ENCODE data around the gene SAMD9.
"Not testable (repeated sequence)": the region's sequence is repeated elsewhere in the genome, so short reads cannot be mapped to it uniquely, and the experiment has no call there.

SAMD9 gene

DNA sequence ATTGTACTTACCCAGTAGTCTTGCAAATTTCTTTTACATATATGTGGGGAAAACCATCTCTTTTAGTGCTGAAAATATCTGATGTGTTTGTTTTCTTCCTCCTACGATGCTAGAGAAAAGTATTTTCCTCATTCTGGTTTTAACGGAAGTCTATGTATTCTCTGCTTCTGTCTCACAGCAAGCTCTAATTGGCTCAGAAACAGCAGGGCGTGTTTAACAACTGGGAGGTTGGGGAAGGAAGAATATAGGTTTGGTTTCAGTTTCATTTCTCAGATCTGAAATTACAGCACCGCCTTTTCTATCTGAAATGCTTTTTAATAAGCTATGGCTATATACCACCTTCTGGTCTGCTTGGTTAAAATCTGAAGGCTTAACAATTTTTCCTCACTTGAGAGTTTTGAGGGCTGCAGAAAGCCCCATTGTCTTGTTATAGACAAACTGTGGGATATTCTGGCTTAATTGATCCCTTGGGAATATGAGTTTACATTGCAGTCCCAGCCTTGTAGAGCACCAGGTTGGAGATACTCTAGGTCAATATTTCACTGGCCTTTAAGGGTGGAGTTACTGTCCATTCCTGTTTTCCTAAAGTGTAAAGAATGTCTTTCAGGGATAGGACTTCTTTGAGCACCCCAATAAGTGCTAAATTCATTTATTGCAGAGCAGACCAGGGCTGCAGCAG, at the start of gene SAMD9:
Gene SAMD9 (minus strand): TSS at position 128 of the 679 bp plus-strand sequence. CDS start 11,882 bp downstream, outside the sequence.
- DNase-seq = peak; percentile 18

DNA sequence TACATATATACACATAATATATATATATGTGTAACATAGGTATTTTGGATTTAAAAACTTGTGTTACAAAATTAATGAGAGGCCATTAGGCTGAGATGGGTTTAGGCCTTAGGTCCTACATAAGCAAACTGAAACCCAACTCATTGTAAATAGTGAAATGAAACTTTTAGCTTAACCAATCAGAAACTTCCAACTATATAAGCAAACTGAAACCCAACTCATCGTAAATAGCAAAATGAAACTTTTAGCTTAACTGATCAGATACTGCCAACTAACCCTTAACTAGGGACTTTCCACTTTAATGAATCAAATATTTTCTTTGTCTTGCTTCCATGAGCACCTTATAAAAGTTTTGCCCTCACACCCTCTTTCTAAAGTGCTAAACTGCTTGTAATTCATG, 47.7 kb upstream of the SAMD9 start:
- DNase-seq = no peak

DNA sequence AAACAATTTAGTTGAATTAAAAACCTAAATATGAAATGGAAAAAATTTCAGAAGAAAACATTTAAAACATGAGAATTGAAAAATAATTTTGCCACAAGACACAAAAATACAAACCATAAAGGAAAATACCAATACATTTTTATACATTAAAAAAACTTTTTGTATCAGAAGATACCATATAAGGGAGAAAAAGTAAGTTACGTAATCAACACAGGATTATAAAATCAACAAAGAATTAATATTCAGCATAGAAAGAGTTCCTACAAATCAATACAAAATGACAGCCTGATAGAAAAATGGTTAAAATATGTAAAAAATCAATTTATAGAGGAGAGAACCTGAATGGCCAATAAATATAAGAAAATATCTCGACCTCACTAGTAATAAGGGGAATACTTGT, 47.0 kb upstream of the SAMD9 start:
- DNase-seq = no peak

DNA sequence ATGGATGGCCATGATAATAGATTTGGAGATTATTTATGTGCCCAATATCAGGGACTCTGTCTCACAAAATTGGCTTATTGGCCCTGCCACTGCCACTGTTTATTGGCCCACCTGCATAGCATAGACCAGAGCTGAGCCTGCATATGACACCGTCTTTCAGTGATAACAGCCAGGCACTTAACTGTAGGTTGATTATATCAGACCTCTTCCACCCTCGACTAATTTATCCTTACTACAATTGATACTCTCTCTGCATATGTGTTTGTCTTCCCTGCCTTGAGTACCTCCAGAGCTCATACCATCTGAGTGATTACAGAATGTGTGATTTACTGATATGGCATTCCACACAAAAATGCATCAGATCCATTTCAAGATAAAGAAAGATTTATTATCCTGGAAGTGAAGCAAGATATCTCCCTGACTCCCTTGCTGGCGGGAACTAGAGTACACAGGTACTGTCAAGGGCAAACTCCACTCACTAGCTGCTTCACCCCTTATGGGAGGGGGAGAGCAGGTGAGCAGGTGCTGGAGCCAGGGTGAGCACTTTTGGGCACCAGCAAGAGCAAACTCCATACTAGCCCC, 43.5 kb upstream of the SAMD9 start:
- no peak for DNase-seq

DNA sequence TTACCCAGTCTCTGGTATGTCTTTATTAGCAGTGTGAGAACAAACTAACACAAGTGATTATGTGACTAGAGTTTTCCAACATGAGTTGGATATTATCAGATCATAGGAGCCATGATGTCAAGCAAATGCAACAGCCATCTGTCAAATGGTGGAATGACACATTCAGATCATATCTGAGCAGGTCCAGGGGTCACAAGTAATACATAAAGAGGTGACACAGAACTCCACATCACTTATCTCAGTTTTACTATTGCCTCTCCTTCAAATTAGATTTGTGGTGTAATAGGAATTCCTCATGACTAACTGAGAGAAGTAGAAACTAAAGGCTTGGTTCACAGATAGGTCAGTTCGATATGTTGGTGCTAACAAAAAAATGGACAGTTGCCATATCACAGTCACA, 42.6 kb upstream of the SAMD9 start:
- DNase-seq = no peak

DNA sequence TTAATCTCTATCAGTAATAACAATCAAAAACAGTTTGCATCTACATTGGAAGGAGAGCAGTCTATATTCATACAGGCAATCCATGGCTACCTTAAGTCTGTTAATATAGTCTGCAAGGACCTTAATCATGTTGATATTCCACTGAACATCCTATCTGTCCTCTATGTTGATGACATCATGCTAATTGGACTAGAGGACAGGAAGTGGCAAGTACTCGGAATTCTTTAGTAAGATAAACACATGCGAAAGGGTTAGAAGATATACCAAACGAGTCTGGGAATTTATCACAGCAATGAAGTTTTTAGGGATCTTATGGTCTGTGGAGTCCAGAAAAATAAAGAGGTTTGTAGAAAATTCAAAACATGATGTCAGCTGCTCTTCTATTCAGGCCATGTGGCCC, 41.7 kb upstream of the SAMD9 start:
- DNase-seq = no peak

DNA sequence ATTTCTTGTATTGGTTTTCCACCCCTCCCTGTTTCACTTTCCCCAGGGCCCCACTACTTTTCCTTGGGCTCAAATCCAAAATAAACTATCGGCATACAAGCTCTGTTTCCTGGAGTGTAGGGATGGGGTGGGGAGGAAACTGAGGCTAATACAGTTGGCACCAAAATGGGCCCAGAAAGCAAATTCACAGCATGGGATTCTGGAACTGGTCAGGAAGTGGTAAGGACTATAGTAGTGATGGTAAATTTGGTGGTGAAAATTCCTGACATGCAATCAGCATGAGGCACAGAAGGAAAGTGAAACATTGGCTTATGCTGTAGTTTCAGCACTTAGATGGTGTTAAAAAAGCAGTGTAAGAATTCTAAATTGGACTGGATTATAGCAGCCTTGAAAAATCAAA, 39.1 kb upstream of the SAMD9 start:
- DNase-seq = no peak

DNA sequence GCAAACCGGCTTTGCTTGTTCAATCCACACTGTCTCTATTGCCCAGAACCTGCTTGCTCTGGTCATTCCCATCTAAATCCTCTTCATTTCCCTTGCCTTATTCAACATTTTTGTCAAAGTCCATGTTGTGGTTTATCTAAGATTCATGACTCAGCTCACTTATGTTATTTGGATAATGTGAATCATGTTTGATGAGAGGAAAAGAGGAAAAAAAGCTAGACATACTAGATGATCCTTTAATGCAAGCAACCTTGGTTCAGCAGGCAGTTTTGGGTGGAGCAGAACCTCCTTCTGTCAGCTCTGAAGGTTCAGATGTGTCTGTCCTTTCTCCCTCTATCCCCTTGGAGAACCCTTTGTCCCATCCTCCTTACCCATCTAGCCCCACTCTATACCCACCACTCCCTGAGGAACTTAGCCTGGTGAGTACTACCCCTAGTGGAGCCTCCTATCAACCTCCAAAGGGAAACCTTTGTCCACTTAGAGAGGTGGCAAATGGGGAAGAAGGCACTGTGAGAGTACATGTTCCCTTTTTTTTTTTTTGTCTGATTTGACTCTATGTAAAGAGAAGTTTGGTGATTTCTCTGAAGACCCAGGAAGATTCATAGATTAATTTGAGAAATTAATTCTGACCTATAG, 32.5 kb upstream of the SAMD9 start:
- DNase-seq = no peak

DNA sequence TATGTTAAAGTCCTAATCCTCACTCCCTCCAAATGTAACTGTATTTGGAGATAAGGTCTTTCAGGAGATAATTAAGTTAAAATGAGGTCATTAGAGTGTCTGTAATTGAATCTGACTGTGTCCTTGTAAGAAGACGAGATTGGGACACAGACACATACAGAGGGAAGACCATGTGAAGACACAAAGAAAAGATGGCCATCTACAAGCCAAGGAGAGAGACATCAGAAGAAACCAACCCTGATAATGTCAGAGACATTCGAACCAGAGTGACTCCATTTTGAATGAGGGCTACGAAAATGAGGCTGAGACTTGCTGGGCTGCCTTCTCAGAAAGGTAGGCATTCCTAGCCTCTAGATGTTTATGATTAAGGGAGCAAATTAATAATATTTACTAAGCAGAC, 30.9 kb upstream of the SAMD9 start:
- DNase-seq = no peak

DNA sequence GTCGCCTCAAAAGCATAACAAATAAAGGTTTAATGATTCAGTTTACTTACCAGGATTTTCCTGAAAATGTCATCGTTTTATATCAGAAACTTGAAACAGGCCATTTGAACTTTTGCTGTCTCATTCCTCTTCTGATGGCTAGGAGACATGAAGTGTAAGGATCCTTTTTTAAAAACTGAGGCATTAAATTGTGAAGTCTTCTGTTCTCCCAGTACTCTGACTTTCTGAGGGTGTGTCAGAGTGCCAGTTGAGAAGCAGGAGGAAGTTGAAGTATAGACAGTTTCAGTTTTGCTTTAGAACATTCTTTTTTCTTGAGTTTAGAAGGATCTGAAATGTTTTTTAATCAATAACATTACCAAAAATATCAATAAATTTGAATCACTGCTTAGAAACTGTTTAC, 30.4 kb upstream of the SAMD9 start, which contains the start of gene SAMD9L:
Gene SAMD9L (minus strand): TSS at position 242 of the 400 bp plus-strand sequence. CDS start 12,414 bp downstream, outside the sequence.
- DNase-seq = no peak

DNA sequence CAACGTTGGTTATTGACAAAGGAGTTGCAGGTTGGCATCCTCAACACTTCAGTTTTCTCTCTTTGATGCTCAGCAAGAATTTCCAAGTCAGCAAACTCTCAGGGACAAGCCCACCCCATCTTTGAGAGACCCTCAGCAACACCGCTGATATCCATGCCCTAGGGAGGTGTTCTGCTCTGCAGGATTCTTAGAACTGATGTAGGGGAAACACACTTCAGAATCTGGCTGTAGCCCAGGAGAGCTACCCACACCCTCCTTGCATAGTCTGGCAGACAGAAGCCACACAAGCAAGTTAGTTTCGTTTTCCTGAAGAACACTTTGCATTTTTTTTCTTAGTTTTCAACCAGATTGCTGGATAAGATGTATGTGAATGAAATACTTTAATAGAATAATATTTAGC, 29.6 kb upstream of the SAMD9 start:
- peak; percentile 13 for DNase-seq

DNA sequence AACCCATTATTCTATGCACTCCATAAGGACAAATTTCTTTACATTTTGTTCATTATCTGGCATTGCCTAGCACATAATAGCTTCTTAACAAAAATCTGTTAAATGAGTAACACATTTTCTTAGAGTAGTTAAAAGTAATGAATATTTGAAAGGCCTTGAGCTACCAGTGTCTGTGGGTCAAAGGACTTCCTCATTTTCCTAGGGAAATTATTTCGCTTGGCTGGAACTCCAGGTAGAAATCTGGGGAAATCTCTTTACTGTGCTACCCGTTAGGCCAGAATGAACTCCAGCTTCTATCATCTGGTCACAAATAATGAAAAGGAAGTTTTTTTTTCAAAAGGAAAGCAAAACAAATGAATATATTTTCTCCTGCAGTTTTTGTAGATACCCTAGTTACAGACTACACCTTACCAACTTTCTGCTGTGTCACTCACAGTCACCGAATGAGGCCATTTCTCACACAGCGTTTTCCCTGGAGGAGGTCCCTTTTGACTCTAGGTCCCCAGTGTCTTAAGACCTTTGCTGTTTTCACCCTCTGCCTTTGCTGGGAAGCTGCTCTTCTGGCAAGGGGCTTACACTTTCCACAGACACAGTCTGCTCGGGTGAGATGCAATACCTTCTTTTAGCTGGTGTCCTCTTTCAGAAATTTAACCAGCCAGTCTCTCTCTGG, 28.8 kb upstream of the SAMD9 start:
- no peak for DNase-seq

DNA sequence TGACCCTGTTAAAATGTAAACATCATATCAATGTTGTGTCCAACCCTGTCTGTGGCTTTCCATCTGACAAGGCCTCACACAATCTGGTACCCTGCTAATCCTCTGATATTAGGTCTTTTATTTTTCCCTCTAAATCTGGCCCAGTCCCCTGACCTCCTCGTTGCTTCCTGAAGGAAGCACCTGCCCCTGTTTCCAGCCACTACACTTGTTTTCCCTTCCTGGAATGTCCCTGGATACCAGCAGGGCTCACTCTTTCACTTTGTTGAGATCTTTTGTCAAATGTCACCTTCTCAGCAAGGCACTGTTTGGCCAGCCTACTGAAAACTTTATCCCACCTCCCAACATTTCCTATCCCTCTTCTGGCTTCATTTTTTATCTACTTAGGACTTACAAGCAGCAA, 28.3 kb upstream of the SAMD9 start:
- DNase-seq = no peak

DNA sequence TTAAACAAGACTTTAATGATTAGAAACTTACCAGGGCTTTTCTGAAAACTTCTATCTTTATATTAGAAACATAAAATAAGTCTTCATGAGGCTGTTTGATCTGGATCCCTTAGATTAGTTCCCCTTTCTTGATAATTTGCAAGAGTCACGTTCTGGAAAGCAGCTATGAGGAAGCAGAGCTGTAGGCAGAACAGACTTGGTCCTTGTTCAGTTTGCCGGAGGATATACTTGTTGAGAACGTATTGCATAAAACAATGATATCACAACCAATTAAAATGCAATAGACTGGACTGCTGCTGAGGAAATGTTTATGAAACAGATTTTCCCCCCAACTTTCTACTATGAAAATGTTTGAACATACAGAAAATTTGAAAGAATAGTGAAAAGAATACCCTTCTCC, 27.6 kb upstream of the SAMD9 start:
- DNase-seq = no peak

DNA sequence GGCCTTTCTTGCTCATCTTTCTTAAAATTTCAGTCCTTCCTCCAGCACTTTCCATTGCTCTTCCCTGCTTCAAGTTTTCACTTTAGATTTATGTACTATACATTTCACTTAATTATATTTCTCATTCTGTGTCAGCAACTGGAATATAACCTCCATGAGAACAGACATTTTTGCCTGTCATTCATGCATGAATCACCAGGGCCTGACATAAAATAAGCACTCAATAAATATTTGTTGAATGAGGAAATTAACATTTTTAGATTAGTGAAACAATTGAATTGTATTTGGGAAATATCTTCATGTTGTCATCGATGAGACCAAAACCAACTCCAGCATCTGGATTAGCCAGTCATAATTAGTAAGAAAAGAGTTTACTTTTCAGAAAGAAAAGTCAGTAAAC, 24.3 kb upstream of the SAMD9 start:
- no peak for DNase-seq

DNA sequence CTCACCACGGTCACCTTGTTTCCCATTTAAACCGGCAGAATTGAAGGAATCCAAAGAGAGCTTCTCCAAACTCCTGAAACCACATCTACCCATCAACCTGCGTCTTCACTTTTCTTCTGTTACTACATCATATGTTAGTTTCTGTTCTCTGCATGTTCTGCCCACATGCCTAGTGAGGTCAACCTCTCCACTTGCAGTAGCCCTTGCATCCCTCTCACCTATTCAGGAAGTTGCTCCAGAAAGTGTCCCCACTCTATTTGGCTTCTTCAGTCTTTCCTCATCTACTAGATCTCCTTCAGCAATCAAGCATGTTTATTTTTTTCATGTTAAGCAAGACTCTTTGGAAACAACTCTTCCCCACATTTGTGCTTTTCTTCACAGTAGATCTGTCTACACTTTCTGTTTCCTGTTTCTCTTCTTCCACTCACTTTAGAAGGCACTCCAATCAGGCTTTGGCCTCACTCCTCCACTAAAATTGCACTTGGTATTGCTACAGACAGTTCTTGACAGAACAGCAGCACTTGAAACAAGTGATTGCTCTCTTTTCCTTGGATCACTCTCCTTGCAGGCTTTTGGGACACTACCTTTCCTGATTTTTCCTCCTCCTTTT, 22.9 kb upstream of the SAMD9 start:
- no peak for DNase-seq

DNA sequence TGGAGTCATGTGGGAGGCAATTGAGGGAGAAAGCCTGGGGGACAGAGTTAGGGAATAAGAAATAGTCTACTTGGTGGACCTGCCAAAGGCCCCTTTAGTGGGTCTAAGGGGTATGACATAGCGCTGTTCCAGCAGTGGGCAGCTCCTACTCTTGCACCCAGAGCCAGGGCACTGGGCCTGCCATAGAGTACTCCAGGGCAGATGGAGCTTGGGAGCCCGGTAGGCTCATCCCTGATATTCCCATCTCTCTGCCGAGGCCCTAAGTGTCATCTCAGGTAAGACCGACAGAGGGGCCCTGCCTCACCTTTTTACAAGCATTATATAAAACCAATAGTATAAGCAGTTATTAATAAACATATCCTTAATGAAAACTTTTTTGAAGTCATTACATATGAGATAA, 20.8 kb upstream of the SAMD9 start:
- DNase-seq = no peak

DNA sequence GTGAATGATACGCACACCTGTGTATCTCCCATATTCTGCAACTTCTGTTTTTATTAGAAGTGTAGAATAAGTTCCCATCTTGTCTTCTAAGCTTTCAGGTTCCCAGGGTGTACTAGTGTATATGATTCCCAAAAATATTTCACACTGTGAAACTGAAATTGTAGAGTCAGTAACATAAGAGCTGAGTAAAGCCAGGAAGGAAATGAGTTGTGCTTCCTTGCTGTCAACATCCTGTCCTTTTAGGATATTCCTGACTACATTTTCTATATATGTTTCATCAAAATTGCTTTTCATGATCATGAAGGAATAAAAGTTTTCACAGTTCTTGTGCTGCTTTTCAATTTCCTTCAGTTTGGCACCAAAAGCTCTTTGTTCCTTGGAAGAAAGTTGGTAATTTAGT, 15.2 kb upstream of the SAMD9 start:
- DNase-seq = no peak

DNA sequence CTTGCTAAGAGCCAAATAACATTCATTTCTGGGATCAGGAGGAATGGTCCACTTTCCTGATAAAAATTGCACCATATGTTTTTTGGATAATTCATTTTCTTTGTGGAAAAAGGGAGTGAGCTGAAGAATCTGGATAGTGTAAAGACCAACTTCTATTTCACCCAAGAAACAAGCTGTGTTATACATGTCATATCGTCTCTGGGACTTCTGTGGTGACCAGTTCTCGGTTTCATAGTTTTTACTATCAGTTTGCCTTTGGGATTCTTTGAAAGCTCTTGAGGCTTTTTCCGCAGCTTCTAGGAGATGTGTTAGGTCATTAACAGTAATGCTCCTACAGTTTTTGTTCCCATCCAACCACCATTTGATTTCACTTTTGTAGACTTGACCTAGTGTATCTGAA, 14.4 kb upstream of the SAMD9 start:
- DNase-seq = no peak

DNA sequence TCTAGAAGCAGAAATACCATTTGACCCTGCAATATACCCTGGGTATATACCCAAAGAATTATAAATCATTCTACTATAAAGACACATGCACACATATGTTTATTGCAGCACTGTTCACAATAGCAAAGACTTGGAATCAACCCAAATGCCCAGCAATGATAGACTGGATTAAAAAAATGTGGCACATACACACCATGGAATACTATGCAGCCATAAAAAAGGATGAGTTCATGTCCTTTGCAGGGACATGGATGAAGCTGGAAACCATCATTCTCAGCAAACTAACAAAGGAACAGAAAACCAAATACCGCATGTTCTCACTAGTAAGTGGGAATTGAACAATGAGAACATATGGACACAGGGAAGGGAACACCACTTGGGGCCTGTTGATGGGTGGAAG, 9.2 kb upstream of the SAMD9 start:
- DNase-seq = not testable (repeated sequence)

DNA sequence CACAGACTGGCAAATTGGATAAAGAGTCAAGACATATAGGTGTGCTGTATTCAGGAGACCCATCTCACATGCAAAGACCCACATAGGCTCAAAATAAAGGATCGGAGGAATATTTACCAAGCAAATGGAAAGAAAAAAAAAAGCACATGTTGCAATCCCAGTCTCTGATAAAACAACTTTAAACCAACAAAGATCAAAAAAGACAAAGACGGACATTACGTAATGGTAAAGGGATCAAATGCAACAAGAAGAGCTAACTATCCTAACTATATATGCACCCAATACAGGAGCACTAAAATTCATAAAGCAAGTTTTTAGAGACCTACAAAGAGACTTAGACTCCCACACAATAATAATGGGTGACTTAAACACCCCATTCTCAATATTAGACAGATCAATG, 5.8 kb upstream of the SAMD9 start:
- not testable (repeated sequence) for DNase-seq

DNA sequence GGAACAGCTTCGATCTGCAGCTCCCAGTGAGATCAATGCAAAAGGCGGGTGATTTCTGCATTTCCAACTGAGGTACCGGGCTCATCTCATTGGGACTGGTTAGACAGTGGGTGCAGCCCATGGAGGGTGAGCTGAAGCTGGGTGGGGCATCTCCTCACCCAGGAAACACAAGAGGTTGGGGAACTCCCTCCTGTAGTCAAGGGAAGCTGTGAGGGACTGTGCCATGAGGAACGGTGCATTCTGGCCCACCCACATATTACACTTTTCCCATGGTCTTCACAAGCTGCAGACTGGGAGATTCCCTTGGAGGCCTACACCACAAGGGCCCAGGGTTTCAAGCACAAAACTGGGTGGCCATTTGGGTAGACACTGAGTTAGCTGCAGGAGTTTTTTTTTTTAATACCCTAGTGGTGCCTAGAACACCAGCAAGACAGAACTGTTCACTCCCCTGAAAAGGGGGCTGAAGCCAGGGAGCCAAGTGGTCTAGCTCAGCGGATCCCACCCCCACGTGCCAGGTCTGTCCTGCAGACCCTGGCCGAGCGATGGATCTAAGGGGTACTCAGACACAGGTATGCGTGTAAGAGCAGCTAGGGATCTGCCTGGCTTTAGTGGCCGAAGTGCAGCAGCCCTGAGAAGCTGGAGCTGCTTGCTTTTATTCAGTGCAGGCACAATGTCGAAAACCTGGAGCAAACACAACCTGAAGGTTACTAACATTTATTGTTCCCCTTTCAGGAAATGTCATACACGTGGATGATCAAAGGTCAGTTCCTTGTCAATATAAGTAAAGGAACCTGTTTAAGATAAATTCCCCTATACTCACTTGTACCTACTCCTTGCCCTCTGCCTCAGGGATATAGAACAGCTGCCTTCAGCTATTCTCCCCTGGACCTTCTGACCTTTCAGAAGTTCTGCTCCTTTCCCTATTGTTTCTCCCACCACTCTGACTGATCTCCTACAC, 3.1 kb upstream of the SAMD9 start:
- DNase-seq = no peak

Measured in stimulated activated CD4-positive, alpha-beta T cell treated with anti-CD3 and anti-CD28 coated beads, Interleukin-4, amount 100 ng/mL, for 1 hour (primary cell).